NCI-H1105 (cell line): ENCODE results near the gene ALOX12.
A peak's percentile ranks its signal among the peaks of the same experiment; 100 is the strongest.
"Not testable (repeated sequence)": the region's sequence is repeated elsewhere in the genome, so short reads cannot be mapped to it uniquely, and the experiment has no call there.

ENCODE experiments used
- DNase-seq: peaks from one replicate; lab custom pipeline; 2025; lab: John Stamatoyannopoulos, UW

The ALOX12 gene

DNA sequence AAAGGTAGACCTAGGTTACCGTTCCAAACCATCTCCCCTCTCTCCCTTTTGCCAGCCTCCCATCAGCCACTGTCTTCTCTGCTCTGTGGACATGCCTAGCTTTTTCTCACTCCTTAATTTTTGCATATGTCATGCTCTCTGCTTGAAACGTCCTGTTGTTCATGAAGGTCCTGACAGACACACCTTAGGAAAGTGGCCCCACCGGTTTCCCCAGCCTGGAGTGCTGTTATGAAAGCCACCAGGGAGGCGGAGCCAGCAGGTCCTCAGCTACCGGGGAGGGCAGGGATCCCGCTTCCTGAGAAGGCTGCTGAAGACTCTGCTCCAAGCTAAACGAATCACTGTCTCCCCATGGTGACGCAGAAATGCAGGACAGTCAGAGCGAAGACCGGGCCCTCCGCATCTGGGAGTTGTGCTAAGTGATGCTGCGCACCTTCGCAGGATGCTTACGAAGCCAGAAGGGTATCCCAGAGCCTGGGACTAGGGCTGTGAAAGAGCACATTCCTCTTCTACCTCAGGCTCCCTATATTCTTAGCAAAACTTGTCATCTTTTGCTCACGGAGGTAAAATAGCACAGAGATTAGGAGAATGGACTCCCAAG is 50.4 kb downstream of the ALOX12 start:
- peak; percentile 34 for DNase-seq

DNA sequence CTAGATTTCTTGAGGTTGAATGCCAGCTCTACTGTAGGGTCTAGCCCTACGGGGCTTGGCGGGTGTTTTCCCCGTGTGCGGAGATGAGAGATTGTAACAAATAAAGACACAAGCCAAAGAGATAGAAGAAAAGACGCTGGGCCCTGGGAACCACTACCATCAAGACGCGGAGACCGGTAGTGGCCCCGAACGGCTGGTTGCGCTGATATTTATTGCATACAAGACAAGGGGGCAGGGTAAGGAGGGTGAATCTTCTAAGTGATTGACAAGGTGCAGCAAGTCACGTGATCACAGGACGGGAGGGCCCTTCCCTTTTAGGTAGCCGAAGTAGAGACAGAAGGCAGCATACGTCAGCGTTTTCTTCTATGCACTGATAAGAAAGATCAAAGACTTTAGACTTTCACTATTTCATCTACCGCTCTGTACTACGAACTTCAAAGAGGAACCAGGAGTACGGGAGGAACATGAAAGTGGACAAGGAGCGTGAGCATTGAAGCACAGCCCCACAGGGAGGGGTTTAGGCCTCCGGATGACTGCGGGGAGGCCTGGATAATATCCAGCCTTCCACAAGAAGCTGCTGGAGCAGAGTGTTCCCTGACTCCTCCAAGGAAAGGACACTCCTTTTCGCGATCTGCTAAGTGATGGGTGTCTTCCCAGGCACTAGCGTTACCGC is 51.0 kb downstream of the ALOX12 start:
- not testable (repeated sequence) for DNase-seq

DNA sequence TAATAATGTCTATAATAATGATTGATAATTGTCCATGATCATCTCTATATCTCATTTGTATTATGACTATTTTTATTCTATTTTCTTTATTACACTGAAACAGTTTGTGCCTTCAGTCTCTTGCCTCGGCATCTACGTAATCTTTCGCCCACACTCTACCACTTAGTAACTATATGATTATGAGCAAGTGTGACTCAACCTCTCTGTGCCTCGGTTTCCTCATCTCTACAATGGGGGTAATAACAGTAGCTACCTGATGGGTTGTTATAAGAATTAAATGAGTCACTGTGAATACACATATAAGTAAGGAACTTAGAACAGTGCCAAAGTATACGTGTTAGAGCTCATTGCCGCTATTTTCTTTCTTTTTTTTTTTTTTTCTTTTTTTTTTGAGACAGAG is 51.7 kb downstream of the ALOX12 start:
- DNase-seq = no peak

DNA sequence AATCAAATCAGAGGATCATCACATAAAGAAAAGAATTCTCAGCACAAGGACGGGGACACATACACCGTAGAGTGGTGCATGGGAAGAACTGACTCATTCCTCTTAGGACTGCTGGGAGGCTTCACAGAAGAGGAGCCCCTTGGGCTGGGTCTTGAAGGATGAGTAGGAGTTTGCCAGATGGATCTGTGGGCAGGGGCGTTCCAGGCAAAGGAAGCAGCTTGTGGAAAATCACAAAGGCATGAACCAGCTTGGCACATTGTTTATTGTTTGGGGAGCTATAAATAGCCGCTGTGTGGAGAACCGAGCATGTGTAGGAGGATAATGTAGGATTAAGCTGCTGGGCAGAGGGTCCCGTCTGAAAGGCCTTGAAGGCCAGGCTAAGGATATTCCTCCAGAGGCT is 53.1 kb downstream of the ALOX12 start:
- no peak for DNase-seq

DNA sequence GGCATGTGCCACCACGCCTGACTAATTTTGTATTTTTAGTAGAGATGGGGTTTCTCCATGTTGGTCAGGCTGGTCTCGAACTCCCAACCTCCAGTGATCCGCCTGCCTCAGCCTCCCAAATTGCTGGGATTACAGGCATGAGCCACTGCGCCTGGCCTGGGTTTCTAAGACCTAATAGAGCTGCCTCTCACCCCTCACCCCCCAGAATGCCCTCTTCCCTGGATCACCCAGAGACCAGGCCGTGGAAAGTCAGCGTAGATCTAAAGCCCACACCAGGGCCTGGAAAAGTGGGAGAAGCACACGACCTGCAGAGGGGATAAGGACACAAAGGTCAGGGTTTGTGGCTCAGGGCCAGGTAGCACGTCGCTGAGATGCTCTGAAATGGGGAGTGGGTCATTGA is 54.7 kb downstream of the ALOX12 start:
- not testable (repeated sequence) for DNase-seq

DNA sequence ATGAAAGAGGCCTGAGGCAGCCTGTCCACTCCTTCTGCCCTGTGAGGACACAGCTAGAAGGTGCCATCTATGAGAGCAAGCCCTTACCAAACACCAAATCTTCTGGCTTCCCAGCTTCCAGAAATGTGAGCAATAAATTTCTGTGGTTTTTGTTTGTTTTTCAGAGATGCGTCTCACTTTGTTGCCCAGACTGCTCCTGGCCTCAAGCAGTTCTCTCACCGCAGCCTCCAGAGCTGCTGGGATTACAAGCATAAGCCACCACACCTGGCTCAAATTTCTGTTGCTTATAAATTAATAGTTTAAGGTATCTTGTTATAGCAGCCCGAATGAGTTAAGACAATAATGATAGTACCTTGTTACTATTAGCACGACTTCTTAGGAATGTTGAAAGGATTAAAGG is 60.5 kb downstream of the ALOX12 start:
- DNase-seq = no peak

DNA sequence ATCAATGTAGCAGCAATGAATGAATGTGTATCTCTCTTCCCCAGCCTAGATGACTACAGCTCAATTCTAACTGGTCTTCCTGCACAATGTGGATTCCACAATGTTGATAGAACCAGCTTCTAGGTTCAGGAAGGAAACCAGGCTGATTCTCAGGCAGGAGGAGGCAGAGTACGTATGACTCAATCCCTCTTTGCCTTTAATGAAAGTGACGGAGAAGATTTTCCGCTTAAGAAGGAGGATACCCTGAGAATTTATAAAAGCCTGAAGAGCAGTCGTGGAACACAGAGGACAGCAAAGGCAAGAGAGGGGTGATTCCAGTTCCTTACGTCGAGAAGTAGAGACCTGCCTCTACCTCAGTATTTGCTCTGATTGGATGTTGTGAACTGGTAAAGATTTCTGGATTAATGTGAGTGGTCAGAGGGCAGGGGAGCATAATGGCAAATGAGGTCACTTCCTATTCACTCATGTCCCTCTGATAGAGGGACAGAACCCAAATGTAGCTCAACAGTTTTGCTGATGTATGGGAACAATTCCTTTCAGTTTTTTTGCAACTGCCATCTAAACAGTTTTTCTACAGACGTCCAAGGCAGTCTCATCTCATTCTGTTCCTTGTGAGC is 63.1 kb downstream of the ALOX12 start:
- no peak for DNase-seq
